HG03108 (cell line): ENCODE data around the gene STK24.
A peak's percentile ranks its signal among the peaks of the same experiment; 100 is the strongest.
"Not testable (repeated sequence)": the region's sequence is repeated elsewhere in the genome, so short reads cannot be mapped to it uniquely, and the experiment has no call there.

ENCODE experiments used
- ATAC-seq: cut with Tn5 transposase; IDR thresholded peaks from one replicate; pipeline ENCODE4 v1.9.1; 2021; ENCODE audit warnings: moderate library complexity; ENCODE audit not compliant: unreplicated experiment

STK24 gene

GRCh38 chr13:98576963-98577835, at the start of gene STK24:
STK24 (minus strand) TSS chr13:98577107; CDS start chr13:98576786, 321 bp downstream.
- ATAC-seq = peak; percentile 52

GRCh38 chr13:98626298-98626935, 49.5 kb upstream of the STK24 start:
- ATAC-seq = no peak

GRCh38 chr13:98624589-98624988, 47.7 kb upstream of the STK24 start:
- not testable (repeated sequence) for ATAC-seq

GRCh38 chr13:98622931-98623331, 46.0 kb upstream of the STK24 start:
- ATAC-seq = peak; percentile 49

GRCh38 chr13:98619556-98619955, 42.6 kb upstream of the STK24 start:
- ATAC-seq = no peak

- ATAC-seq = not testable (repeated sequence)
These were observed 38.7 kb upstream of the STK24 start for GRCh38 chr13:98615595-98615994.

GRCh38 chr13:98613591-98613990, 36.7 kb upstream of the STK24 start:
- ATAC-seq = no peak

GRCh38 chr13:98609756-98610155, 32.8 kb upstream of the STK24 start:
- no peak for ATAC-seq

GRCh38 chr13:98606296-98606695, 29.4 kb upstream of the STK24 start:
- ATAC-seq = no peak

GRCh38 chr13:98599502-98600328, 22.8 kb upstream of the STK24 start:
- no peak for ATAC-seq

GRCh38 chr13:98598043-98598442, 21.1 kb upstream of the STK24 start:
- no peak for ATAC-seq

GRCh38 chr13:98595134-98595533, 18.2 kb upstream of the STK24 start:
- ATAC-seq = no peak

- no peak for ATAC-seq
These were observed 15.4 kb upstream of the STK24 start for GRCh38 chr13:98592362-98592732.

GRCh38 chr13:98591721-98592361, 14.9 kb upstream of the STK24 start:
- ATAC-seq = no peak

GRCh38 chr13:98590471-98590870, 13.6 kb upstream of the STK24 start:
- not testable (repeated sequence) for ATAC-seq

- ATAC-seq = not testable (repeated sequence)
These were observed 12.6 kb upstream of the STK24 start for GRCh38 chr13:98589516-98589915.

GRCh38 chr13:98586400-98587345, 9.8 kb upstream of the STK24 start:
- no peak for ATAC-seq

GRCh38 chr13:98585946-98586345, 9.0 kb upstream of the STK24 start:
- no peak for ATAC-seq

- no peak for ATAC-seq
These were observed 8.5 kb upstream of the STK24 start for GRCh38 chr13:98585398-98585754.
